CD4-positive, alpha-beta T cell treated with Interleukin-6 at 100 ng/mL for 8 hours (primary cell): ENCODE data around the gene DEK.

ENCODE experiments used
- DNase-seq: peaks from one replicate; pipeline ENCODE4 v3.0.0-alpha.2; 2020; ENCODE audit warnings: mixed read lengths, low spot score

DEK gene

GRCh38 chr6:18265787-18266522, 1.6 kb upstream of the DEK start:
- DNase-seq = no peak

- DNase-seq = no peak
These were observed 620 bp upstream of the DEK start for GRCh38 chr6:18264923-18265377.

- DNase-seq = peak; percentile 8
These were observed 712 bp downstream of the DEK start for GRCh38 chr6:18263418-18264218.

DNA sequence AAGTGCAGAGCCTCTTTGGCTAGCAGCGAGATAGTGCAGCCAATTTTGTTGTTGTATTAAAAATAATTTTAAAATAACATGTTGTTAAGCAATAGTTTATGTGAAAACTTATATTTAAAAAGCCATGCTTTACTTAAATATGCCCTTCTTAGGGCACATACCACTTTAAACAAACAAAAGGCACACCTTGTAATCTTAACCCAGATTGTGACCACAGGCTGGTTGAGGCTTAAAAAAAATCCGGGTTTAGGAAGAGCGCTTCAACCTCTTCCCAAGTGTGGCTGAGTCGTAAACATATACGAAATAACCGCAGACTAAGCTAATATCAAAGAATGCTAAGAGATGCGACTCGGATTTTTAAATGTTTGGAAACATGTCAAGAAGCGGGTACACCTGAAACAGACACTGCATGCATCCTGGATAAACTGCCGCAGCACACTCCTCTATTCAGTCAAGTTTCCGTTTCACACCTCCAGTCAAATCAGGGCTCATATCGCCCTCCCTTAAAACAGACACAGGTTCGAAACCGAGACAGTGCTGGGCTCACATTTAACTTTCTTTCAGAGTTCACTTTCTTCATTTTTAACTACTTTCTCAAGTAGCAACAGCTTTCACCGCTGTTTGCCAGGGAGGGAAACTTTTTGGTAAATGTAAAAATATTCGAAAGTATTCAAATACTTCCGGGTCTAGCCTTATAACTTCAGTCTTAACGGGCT, 1.5 kb downstream of the DEK start:
- DNase-seq = peak; percentile 48

- DNase-seq = no peak
These were observed 2.5 kb downstream of the DEK start for GRCh38 chr6:18261877-18262276.

DNA sequence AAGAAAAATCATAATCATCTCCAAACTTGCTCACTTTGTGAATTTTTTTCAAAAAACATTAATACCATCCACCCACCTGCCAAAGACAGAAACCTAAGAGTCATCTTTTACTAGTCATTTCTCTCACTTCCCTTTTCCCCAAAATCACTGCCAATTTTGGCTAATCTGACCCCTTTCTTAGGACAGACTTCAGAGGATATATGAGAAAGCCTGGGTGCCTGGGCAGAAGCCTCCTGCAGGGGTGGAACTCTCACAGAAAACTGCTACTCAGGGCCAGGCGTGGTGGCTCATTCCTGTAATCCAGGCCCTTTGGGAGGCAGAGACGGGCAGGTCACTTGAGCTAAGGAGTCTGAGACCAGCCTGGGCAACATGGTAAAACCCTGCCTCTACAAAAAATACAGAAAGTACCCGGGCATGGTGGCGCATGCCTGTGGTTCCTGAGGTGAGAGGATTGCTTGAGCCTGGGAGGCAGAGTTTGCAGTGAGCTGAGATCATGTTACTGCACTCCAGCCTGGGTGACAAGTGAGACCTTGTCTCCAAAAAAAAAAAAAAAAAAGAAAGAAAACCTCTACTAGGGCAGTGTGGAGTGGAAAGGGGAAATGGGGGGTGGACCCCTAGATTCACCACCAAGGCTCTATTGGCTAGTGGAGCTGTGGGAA, 3.8 kb downstream of the DEK start:
- DNase-seq = no peak

DNA sequence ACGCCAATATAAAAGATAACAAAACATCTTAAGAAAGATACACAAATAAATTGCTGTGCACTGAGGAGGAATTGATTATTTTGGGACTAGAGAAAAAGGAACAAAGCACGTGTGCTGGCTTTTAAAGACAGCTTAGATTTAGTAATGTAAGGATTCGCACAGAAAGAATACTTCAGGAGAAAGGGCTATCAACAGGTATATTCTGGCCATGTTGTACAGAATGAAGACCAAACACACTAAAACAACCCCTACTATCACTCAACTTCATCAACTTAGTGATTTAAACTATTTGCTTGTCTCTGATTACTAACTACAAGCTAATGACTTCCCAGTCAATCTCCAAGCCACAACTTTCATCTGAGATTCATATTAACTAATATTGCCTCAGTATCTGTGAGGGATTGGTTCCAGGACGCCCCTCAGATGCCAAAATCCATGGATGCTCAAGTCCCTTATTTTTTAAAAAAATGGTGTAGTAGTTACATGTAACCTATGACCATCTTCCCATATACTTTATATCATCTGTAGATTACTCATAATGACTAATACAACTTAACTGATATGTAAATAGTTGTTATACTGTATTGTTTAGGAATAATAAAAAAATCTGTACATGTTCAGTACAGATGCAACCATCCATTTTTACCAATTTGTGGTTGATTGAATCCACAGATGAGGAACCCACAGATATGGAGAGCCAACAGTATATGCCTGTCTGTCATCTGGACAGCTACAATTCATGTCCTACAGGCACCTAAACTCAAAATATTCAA, 4.5 kb downstream of the DEK start:
- no peak for DNase-seq

DNA sequence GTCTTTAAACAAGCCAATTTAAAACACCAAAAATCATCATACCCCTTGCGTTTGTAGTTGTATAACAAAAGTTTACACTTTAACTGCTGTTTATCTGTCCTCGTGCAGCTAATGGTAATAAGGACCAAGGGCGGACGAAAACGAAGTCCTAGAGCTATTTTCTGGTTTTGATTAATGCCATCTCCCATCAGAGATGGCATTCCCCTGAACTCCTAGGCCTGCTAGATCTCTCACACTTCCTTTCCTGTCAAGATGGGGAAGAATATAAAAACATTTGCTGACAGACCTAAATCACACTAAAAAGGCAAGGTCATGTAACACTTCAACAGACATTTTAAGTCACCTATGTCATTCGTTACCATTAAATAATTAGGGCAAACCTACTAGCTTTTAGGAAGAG, 9.5 kb downstream of the DEK start:
- no peak for DNase-seq

GRCh38 chr6:18253635-18254034, 10.7 kb downstream of the DEK start:
- DNase-seq = no peak

GRCh38 chr6:18249271-18249670, 15.1 kb downstream of the DEK start:
- no peak for DNase-seq

DNA sequence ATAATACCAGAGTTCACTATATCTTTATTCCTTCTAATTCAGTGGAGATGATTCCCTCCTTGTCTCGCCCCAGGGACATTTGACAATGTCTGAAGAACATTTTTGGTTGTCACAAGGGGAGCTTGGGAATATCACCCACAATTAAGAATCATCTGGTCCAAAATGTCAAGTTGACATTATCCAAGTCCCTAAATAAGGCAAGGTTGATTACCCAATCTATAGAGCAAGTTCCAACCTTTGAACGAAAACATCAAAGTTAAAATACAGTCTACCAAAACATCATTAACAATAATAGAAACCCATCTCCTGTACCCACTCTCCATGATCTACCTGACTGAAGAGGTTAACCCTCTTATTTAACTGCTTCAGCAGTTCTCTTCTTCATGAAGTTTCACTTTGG, 15.6 kb downstream of the DEK start:
- DNase-seq = no peak

DNA sequence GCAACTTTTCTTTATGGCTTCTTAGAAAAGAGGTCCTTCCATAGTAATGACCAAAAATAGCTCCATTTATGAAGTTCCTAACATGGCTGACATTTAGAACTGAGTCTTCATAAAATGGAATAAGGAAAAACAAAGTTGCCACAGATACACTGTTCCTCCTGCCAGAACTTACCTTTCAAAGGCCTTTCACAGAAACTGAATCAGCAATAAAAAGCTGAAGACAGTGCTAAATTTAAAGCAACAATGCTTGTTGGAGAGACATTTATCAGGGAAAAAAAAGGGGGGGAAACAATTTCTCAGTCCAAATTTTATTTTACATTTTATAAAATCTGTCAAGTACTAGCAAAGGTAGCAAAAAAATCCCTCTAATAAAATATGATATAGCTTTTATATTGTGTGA, 17.3 kb downstream of the DEK start:
- DNase-seq = no peak

DNA sequence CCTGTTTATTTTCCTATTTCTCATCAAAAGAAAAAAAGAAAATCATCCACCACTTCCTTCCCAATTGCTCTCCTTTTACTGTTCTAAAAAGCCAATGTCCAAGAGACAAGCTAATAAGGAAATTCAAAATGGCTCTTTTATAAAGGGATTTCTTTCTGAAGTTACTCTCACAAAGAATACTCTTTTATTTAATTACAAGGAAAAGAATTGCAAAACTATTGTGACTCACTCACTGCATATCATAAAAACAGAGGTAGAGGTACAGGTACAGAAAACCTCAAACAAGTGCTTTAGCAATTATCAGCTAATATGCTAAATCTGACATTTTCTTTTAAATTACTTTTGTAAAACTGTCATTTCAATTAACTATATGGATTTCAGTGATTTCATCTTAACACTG, 18.1 kb downstream of the DEK start:
- DNase-seq = no peak

GRCh38 chr6:18245642-18246041, 18.7 kb downstream of the DEK start:
- no peak for DNase-seq

GRCh38 chr6:18245079-18245478, 19.3 kb downstream of the DEK start:
- DNase-seq = no peak

- DNase-seq = no peak
These were observed 20.1 kb downstream of the DEK start for GRCh38 chr6:18244251-18244650.

DNA sequence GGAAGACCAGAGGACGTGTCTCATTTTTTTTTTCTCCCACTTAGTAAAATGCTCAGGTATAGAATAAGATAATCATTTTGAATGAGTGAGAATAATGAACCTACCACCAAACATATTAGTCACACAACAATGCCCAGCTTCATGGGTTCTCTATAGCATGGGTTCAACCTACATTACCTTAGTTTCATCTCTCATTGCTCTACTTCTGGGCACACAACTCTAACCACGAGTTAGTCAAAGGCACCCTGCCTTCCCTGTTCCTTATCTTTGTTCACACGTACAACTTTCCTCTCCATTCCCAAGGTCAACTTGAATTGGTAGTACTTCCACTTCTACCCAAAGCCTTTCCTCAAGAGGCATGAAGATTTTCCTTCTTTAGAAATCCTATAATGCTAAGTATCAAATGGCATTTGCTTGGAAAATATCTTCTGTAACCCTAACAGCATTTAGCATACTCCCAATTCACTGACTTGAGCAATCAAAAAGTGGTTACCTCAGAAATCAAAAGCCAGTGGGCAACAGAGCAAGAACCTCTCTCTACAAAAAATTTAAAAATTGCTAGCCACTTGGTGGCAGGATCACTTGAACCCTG, 20.9 kb downstream of the DEK start:
- DNase-seq = no peak

DNA sequence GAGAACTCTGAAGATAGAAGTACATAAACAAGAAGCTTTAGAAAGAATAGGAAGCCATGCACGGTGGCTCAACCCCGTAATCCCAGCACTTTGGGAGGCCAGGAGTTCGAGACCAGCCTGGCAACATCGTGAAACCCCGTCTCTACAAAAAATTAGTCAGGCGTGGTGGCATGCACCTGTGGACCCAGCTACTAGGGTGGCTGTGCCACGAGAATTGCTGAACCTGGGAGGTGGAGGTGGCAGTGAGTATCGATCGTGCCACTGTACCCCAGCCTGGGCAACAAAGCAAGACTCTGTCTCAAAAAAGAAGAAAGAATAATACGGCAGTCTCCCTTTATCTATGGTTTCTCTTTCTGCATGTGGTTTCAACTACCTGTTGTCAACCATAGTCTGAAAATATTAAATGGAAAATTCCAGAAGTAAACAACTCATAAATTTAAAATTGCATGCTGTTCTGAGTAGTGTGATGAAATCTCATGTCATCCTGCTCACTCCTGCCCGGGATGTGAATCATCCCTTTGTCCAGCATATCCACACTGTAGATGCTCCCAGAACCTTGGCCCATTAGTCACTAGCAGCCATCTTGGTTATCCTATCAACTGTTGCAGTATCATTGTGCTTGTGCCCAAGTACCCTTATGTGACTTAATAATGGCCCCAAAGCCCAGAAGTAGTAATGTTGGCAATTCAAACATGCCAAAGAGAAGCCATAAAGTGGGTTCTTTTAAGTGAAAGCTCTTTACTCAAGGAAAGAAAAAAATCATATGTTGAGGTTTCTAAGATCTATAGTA, 22.1 kb downstream of the DEK start:
- no peak for DNase-seq

DNA sequence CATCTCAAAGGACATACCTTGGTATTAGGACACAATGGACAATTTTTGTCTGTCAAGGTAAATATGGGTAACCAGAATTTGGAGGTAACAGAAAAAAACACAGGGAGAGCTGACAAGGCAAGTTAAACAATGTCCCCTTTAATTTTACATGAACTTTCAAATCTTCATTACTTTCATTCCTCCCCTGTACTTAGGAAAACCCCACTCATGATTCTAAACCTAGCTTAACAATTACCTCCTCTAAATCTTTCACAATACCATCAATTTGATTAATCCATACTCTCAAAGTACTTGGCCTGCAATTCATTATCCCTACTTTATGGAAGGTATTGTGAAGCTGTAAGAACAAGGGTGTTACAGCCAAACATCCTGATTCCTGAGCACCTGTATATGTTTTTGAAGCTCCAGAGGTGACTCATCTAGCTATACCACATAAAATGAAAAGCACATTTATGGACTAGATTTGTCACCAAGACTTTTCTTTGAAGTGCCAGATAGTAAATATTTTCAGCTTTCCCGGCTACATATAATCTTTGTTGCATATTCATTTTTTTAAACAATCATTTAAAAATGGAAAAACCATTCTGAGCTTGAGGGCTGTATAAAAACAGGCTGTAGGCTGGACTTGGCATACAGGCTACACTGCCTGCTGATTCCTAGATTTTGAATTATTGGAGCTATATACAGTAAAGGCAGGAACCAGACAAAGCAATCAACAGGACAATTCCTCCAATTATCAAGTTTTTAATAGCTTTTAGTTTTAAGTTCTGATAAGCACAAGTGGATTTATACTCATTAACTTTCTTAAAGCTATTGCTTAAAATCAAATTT, 22.9 kb downstream of the DEK start:
- no peak for DNase-seq
